ENCODE results near the gene TUBB4B. TPM values are rescaled to one million over a fixed set of nuclear protein-coding genes. Genes with fewer than 3 reads are reported as not detected.
A peak's percentile ranks its signal among the peaks of the same experiment; 100 is the strongest.

The TUBB4B gene
- total and polyA plus RNA-seq, 2 of the 4 experiments (the other 2 are of a cell fraction), result 237 to 529 TPM

DNA sequence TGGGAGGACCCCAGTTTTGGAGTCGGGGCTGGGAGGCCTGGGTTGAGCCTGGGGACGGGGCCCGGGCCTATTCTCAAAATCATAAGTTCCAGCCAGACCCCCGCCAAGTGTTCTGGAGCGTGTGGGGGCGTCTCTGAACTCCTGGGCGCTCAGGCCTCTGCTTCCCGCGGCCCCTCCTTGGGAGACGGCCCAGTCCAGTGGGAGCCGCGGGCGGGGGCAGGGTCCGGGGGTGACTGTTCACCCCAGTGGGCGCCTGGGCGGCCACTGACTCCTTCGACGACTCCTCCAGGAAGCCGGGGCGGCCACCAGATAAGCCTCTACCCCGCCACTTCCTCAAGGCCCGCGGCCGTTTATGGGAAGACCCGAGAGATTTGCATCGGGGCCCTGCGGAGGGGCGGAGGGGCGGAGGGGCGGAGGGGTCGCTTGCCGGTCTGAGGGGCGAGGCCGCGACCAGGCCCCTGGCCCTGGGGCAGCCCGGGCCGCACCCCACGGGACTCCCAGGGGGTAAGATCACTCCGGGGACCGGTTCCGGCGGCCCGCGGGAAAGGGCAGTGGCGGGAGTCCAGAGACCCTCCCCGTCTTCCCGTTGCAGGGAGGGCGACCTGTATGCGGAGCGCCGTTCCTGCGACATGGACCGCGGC is 37.1 kb downstream of the TUBB4B start:
- no peak for DNase-seq
- peak overlapping the region; percentile 99 for H2AK9ac ChIP-seq (replicated peaks; ENCODE audit: low read depth, low read length, poor library complexity)
- H3K4me2 ChIP-seq (ENCODE audit: low read depth, low read length), result peak overlapping the region; percentile 77
- H3K9me3 ChIP-seq (ENCODE audit: control insufficient read depth, insufficient read depth, low read length), result no peaks in the 10 kb centered on the region
- H3K23ac ChIP-seq (ENCODE audit: low read depth, low read length), result peak overlapping the region; percentile 59; the same call in 1 of the 2 replicates
- H4K5ac ChIP-seq (ENCODE audit: low read depth, low read length), result peak overlapping the region; percentile 36
- H2BK5ac ChIP-seq (ENCODE audit: low read depth, low read length, poor library complexity, severe bottlenecking), result peak overlapping the region; percentile 51
- intact Hi-C loops (cut with micrococcal nuclease) (no loop called here), dilution Hi-C loops (cut with HindIII; ENCODE audit: low sequenced_read_pairs, unreplicated experiment) (no loop called here), in situ Hi-C loops (cut with MboI; ENCODE audit: low sequenced_read_pairs) (no loop called here)
- CTCF ChIA-PET, result no interaction called here
- 13% methylated on average over 28 of the region's 54 CpGs; no CpG with 5 or more reads in 1 of the 2 experiments for WGBS, 2 experiments (ENCODE audit: extremely low coverage in 2 of 2, insufficient read length in 1 of 2)
- POLR2A ChIA-PET (ENCODE audit: unreplicated experiment), result no interaction called here
- H2AK5ac ChIP-seq (ENCODE audit: low read depth, low read length), result peak overlapping the region; percentile 77; the same call in 1 of the 2 replicates
- no peak overlapping the region for H2BK20ac ChIP-seq (ENCODE audit: low read depth, low read length)
- peaks cover 40% of the 10 kb centered on the region for H4K20me1 ChIP-seq (ENCODE audit: insufficient read depth, low read length)
- peak overlapping the region; percentile 88 for H3K4ac ChIP-seq (ENCODE audit: low read depth, low read length)
- no peak overlapping the region for H2BK15ac ChIP-seq (ENCODE audit: low read depth, low read length)
- H3K27me3 ChIP-seq (ENCODE audit: control insufficient read depth, insufficient read depth, low read length), result no peaks in the 10 kb centered on the region
- H4K8ac ChIP-seq (ENCODE audit: low read depth in 2 of 2, low read length in 2 of 2), result peak overlapping the region; percentile 81 to 86
- peak overlapping the region; percentile 16; the same call in 1 of the 2 replicates for H2BK120ac ChIP-seq (ENCODE audit: low read depth, low read length)
- peaks cover 21% of the 10 kb centered on the region for H3K4me1 ChIP-seq (ENCODE audit: control insufficient read depth, insufficient read depth, low read length)
- H3K27ac ChIP-seq (ENCODE audit: insufficient read depth, low read length), result peak overlapping the region; percentile 81
- peak overlapping the region; percentile 80 for H3K4me3 ChIP-seq (ENCODE audit: insufficient read depth, low read depth, low read length)
- peak overlapping the region; percentile 85 for H2AFZ ChIP-seq (replicated peaks; ENCODE audit: low read length, poor library complexity)
- peak; percentile 21 for ATAC-seq (ENCODE audit: low read depth)
- peaks cover 30% of the 10 kb centered on the region for H3K36me3 ChIP-seq (ENCODE audit: control insufficient read depth, insufficient read depth, low read length)
- H3K9me1 ChIP-seq (ENCODE audit: insufficient read depth, low read length), result no peaks in the 10 kb centered on the region
- H3K79me1 ChIP-seq (ENCODE audit: low read depth in 1 of 2, low read length in 2 of 2), result peaks cover 2 to 64% of the 10 kb centered on the region in 2 experiments
- H4K91ac ChIP-seq (ENCODE audit: insufficient read depth, low read depth, low read length), result peak overlapping the region; percentile 57
- H3K14ac ChIP-seq (replicated peaks; ENCODE audit: low read depth, low read length), result peak overlapping the region; percentile 58; the same call in 1 of the 2 replicates
- no TSS peak for BruUV-seq (replicated peaks)
- peak overlapping the region; percentile 8; the same call in 1 of the 2 replicates for H3K18ac ChIP-seq (ENCODE audit: low read depth, low read length)
- TF ChIP-seq RFX5 (IDR thresholded peaks at IDR 0.05; ENCODE audit: low read depth, low read length), result no peak
- TF ChIP-seq, protein P1, sequence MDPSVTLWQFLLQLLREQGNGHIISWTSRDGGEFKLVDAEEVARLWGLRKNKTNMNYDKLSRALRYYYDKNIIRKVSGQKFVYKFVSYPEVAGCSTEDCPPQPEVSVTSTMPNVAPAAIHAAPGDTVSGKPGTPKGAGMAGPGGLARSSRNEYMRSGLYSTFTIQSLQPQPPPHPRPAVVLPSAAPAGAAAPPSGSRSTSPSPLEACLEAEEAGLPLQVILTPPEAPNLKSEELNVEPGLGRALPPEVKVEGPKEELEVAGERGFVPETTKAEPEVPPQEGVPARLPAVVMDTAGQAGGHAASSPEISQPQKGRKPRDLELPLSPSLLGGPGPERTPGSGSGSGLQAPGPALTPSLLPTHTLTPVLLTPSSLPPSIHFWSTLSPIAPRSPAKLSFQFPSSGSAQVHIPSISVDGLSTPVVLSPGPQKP (IDR thresholded peaks at IDR 0.05; ENCODE audit: borderline replicate concordance, low read depth, low read length), result no peak
- no peak for TF ChIP-seq FOS (IDR thresholded peaks at IDR 0.05; ENCODE audit: low read depth, low read length)
- H3K9ac ChIP-seq (ENCODE audit: low read depth, low read length), result peak overlapping the region; percentile 79
- peak overlapping the region; percentile 27 for H3K56ac ChIP-seq (ENCODE audit: extremely low read depth, insufficient read depth, low read length)

Data from IMR-90 (cell line).